SKM-1 (cell line): ENCODE data around the gene LGALS9C.
"Not testable (repeated sequence)": the region's sequence is repeated elsewhere in the genome, so short reads cannot be mapped to it uniquely, and the experiment has no call there.

Experiments
- DNase-seq: peaks from one replicate; lab custom pipeline; 2025; ENCODE audit not compliant: unreplicated experiment; lab: John Stamatoyannopoulos, UW

Gene LGALS9C

DNA sequence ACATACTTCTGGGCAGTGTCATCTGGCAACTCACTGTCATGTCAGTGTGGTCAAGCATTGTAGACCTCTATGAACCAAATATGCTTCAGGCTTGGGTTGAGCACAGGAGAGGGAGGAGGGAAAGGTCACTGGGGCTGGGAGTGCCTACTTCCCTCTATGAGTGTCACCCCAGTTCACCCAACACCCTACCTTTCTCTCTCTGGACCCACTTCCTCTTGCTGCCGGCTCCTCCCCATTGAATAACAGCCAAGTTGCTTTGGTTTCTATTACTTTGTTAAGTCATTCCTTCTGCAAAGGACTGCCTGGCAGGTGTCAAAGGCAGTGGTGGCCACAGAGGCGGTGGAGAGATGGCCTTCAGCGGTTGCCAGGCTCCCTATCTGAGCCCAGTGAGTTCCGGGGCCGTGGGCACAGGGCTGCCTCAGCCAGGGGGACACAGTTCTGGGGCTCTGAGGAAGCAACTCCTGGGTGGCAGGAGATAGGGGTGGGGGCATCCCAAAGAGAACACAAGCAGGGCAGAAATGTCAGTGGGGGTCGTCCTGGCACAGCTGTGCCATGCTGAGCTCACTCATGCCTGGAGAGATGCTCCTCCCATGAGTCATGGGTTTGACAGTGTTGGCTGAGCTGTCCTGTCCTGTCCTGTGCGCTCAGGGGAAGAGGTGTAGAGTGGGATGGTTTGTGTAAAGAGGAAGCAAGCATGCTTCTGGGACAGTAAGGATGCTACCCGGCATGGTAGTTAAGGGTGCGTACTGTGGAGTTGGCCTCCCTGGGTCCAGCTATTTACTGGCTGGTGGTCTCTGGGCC lies at the start of gene LGALS9C:
Gene LGALS9C, plus strand, starts transcription at position 282 of the 801 bp plus-strand sequence. Its CDS starts 66 bp downstream, at position 348.
- not testable (repeated sequence) for DNase-seq

- not testable (repeated sequence) for DNase-seq
Measured at GRCh38 chr17:18432206-18432605, 44.4 kb upstream of the LGALS9C start.

- DNase-seq = not testable (repeated sequence)
Measured at GRCh38 chr17:18439465-18439870, 37.1 kb upstream of the LGALS9C start.

DNA sequence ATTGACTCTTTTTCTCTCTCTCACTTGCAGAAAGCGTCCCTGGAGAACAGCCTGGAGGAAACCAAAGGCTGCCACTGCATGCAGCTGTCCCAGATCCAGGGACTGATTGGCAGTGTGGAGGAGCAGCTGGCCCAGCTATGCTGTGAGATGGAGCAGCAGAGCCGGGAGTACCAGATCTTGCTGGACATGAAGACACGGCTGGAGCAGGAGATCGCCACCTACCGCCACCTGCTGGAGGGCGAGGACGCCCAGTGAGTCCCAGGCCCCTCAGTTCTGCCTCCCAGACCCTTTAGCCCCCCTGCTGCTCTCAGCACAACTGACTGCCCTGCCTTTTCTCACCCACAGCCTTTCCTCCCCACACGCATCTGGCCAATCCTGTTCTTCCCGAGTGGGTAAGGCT lies 34.5 kb upstream of the LGALS9C start:
- DNase-seq = not testable (repeated sequence)

DNA sequence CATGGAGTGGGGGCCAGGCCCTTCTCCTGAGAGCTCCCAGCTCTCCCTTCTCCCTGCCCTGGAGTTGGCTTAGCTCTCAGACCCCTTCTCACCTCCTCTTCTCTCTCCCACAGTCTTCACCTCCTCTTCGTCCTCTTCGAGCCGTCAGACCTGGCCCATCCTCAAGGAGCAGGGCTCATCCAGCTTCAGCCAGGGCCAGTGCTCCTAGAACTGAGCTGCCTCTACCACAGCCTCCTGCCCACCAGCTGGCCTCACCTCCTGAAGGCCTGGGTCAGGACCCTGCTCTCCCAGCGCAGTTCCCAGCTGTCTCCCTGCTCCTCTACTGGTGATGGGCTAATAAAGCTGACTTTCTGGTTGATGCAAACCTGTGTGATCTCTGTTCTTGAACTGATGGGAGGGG lies 34.1 kb upstream of the LGALS9C start:
- not testable (repeated sequence) for DNase-seq

GRCh38 chr17:18447476-18448205 lies 28.9 kb upstream of the LGALS9C start:
- not testable (repeated sequence) for DNase-seq

GRCh38 chr17:18448311-18448710 lies 28.3 kb upstream of the LGALS9C start:
- DNase-seq = not testable (repeated sequence)

- DNase-seq = not testable (repeated sequence)
Measured at GRCh38 chr17:18449833-18450232, 26.8 kb upstream of the LGALS9C start.

DNA sequence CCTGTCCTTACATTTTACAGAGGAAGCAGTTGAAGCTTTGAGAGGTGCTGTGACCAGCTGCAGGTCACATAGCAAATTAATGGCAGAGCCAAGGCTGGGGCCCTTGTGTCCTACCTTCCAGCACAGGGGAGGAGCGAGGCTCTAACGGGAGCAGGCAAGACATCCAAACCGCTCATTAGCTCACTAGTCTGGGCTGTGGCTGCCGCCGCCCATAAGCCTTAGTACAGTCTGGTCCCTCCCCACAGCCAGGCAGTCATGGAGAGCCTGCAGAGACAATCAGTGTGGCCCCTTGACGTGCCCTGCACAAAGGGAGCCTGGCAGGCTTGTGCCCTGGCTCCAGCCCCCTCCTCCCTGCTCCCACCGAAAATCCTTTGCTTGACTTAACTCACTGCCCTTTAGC lies 25.6 kb upstream of the LGALS9C start:
- not testable (repeated sequence) for DNase-seq

GRCh38 chr17:18451969-18452368 lies 24.6 kb upstream of the LGALS9C start:
- not testable (repeated sequence) for DNase-seq

- not testable (repeated sequence) for DNase-seq
Measured at GRCh38 chr17:18459035-18459434, 17.6 kb upstream of the LGALS9C start.

- not testable (repeated sequence) for DNase-seq
Measured at GRCh38 chr17:18463831-18464502, 12.6 kb upstream of the LGALS9C start.

DNA sequence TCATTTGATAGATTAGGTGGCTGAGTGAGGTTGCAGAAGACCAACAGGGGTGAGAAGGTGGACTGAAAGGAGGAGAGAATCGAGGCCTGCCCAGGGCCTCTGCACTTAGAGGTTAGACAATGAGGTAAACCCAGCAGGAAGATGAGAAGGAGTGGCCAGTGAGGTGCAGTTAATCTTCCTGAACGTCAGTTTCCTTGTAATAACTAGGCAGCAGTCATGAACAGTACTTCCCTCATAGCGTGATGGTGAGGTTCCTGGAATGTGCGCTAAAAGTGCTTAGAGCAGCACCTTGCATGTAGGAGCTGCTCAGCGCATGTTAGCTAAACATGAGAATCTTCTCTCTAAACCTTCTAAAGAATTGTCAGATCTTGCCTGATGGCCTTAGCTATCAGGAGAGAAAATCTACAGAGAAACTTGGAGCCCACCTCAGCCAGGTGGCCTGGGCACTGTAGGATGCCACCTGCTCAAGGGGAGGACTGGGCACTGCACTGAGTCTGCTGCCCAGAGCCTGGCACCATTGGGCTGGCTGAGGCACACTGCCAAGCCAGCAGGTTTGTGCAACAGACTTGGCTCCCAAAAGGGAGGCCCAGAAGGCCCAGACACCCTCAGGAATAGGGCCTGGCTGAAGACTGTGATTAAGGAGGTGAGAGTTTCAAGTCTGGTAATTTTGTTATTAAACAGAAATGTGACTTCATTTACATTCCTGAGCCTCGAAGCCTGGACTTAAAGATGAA lies 10.2 kb upstream of the LGALS9C start:
- DNase-seq = not testable (repeated sequence)

DNA sequence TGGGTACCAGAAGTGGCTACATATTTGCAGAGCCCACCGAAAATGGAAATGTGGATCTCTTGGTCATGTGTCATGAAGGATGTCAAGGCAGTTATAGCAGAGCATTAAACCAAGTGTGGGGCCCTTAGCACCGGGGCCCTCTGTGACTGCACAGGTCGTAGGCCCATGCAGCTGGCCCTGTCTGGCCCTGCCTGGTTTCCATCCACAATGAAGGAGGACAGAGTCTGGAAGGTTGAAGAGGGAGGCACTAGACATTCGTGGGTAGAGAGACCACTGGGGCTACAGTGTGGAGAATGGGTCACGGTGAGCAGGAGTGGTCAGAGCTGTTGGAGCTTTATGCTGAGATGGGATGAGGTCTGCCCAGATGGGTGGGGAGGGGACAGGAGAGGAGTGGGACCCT lies 9.6 kb upstream of the LGALS9C start:
- DNase-seq = not testable (repeated sequence)

DNA sequence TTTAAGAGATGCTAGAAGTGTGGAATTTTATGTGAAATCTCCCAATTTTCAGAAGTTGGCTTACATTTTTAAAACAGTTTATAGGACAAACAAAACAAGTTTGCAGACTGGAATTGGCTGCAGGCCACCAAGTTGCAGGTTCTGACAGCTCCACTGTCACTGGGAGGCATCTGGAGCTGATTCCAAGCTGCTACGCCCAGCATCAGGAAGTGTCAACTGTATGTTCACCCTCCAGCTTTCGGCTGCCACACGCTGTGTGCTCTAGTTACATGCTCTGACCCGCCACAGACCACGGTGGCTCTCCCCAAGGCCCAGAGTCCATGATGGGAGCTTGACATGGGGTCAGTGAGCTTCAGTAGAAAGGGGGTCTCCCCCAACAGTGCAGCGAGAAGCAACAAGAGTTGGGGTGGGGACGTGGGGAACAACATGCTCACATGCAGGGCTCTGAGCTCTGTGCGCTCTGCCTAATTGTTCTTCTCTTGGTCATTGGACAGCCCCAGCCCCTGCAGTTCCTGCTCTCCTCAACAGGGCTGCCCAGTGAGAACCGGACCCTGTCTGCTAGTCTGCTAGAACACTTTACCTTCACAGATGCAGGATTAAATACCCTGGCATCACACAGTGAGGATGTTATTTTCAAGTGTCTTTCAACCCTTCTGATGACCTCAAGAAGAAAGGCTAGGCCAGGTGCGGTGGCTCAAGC lies 8.0 kb upstream of the LGALS9C start:
- not testable (repeated sequence) for DNase-seq

DNA sequence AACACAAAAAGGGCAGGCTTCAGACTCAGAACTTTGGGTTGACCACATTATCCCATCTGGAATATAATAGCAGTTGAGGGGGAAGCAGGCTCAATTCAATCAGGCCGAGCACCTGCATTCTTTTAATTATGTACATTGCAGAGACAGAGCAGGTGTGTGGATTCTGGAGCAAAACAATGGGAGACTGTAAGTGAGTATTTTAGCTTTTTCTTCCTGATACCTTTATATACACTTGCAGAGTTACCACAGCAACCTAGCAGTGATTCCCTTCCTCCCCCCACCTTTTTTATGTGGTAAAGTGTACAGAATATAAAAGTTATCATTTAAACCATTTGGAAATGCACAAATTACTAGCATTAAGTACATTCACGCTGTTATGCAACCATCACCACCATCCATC lies 6.8 kb upstream of the LGALS9C start:
- not testable (repeated sequence) for DNase-seq

- not testable (repeated sequence) for DNase-seq
Measured at GRCh38 chr17:18470345-18470930, 6.2 kb upstream of the LGALS9C start.

- not testable (repeated sequence) for DNase-seq
Measured at GRCh38 chr17:18473967-18474366, 2.6 kb upstream of the LGALS9C start.

GRCh38 chr17:18474754-18475153 lies 1.8 kb upstream of the LGALS9C start:
- DNase-seq = not testable (repeated sequence)

DNA sequence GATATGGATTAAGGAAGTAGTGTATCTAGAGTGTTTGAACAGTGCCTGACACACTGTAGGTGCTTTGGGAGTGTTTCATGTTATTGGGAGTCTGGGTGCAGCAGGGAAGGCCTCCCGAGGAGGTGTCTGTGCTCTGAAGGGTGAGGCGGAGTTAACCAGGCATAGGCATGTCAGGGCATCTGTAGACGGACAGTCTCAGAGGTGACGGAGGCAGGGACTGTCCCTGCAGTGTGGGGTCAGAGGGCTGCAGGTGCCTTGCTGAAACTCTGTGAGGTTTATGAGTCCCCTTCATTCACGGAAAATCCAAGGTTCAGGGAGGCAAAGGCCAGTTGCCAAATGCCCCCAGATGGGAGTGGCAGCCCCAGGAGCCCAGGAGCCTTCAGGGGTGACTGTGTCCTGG lies 778 bp downstream of the LGALS9C start:
- DNase-seq = not testable (repeated sequence)
